ENCODE results near the gene NDUFAF5. TPM values are rescaled to one million over a fixed set of nuclear protein-coding genes. Genes with fewer than 3 reads are reported as not detected.

The NDUFAF5 gene
- total and polyA plus RNA-seq, 2 donors from 2014 or later: 26.4 to 52.1 TPM

DNA sequence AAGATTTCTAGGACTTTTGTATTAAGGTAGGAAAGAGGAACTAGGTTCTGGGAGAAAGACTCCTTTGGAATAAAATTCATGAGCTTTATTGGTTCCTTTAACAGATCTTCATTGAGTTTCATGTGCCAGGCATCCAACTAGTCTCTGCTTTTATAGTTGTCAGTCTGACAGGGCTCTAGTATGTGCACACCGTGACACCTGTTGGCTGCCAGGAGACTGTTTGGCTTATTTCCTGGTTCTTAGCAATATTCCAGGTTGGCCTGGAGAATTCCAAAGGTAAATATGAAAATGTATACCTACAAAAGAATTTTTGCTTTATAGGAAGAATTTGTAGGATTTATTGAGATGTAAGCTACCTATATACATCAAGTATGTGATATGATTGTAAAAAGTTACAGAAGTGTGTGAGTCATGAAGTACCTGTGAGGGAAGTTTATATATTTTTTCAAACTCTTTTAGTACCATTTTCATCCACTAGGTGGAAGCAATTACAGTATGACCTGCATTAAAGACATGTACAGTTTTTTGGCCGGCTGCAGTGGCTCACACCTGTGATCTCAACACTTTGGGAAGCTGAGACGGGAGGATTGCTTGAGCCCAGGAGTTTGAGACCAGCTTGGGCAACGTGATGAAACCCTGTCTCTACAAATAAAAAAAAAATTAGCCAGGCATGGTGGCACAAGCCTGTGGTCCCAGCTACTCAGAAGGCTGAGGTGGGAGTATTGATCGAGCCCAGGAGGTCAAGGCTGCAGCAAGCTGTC lies 35.2 kb downstream of the NDUFAF5 start:
- intact Hi-C loops (cut with DNase I): loop anchor here (10.0 kb wide), 1 partner anchor 235 kb away; no protein-coding TSS in a partner anchor
- Histone ChIP-seq H3K27ac (ENCODE audit: low read depth in 2 of 2, low read length in 2 of 2) (no peak overlapping the region), H3K9ac (ENCODE audit: low read length in 3 of 3) (no peak overlapping the region), H3K27me3 (ENCODE audit: control insufficient read depth, insufficient read depth, low read length) (no peaks in the 10 kb centered on the region), H3K36me3 (ENCODE audit: control insufficient read depth in 2 of 3, insufficient read depth in 3 of 3, low read length in 3 of 3) (peaks cover 3 to 21% (median 17%) of the 10 kb centered on the region in 3 donors), H3K9me3 (ENCODE audit: control insufficient read depth in 2 of 3, insufficient read depth in 1 of 3, low read length in 3 of 3) (no peaks in the 10 kb centered on the region), H3K4me3 (ENCODE audit: low read length in 3 of 3) (no peak overlapping the region), H3K4me1 (ENCODE audit: control insufficient read depth in 2 of 3, insufficient read depth in 2 of 3, low read depth in 1 of 3, low read length in 3 of 3) (peaks cover 0 to 1% (median 0%) of the 10 kb centered on the region in 3 donors)
- DNase-seq (peak in 4 of 5 donors; percentile 50 to 77 (median 62)), FAIRE-seq (peak; percentile 63)
- peak; percentile 64 for TF ChIP-seq CTCF (IDR thresholded peaks at IDR 0.05; ENCODE audit: borderline replicate concordance, extremely low read depth, insufficient read depth)

DNA sequence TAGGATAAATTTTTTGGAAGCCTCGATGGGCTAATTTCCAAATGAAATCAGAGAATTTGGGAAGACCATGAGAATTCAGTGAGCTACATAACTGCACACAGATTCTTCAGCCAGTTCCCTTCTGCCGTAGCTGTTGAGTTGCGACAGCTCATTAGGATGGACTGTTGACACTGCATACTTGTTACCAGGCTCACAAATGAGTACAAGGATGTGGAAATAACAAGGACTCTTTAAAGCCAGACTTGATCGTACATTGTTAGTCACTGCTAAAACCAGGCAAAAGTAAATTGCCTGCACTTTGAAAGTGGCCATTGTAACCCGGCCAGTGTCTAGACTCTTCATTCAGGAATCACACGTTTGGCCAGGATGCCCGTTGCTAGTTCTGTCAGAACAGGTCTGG lies 37.0 kb downstream of the NDUFAF5 start:
- Histone ChIP-seq H3K4me1 (ENCODE audit: control insufficient read depth in 2 of 3, insufficient read depth in 2 of 3, low read depth in 1 of 3, low read length in 3 of 3) (no peaks in the 10 kb centered on the region), H3K36me3 (ENCODE audit: control insufficient read depth in 2 of 3, insufficient read depth in 3 of 3, low read length in 3 of 3) (peaks cover 0 to 8% (median 5%) of the 10 kb centered on the region in 3 donors), H3K27me3 (ENCODE audit: control insufficient read depth, insufficient read depth, low read length) (no peaks in the 10 kb centered on the region), H3K9ac (ENCODE audit: low read length in 3 of 3) (no peak overlapping the region), H3K9me3 (ENCODE audit: control insufficient read depth in 2 of 3, insufficient read depth in 1 of 3, low read length in 3 of 3) (no peaks in the 10 kb centered on the region), H3K27ac (ENCODE audit: low read depth in 2 of 2, low read length in 2 of 2) (no peak overlapping the region), H3K4me3 (ENCODE audit: low read length in 3 of 3) (no peak overlapping the region)
- FAIRE-seq: no peak
- intact Hi-C loops (cut with DNase I): loop anchor here (10.0 kb wide), 1 partner anchor 233 kb away; no protein-coding TSS in a partner anchor
- TF ChIP-seq CTCF (IDR thresholded peaks at IDR 0.05; ENCODE audit: borderline replicate concordance, extremely low read depth, insufficient read depth): no peak
- no peak for DNase-seq

DNA sequence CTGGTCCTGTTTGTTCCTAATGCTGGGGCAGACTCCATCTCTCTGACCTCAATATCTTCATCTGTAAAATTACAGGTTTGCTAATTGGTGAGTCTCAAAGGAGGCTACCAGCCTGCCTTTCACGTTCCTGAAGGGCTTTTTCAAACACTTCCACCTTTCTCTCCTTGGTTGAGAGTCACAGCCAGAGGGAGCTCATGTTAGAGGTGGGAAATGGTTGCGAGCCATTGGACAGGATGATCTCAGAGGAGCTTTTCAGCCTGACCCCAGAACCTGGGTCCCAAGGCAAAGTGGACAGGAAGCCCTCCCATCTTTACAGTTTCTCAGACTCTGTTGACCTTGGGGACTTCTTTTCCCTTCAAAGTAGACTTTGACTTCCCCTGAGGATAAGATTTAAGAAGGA lies 37.6 kb downstream of the NDUFAF5 start:
- intact Hi-C loops (cut with DNase I): loop anchor here (10.0 kb wide), 1 partner anchor 232 kb away; no protein-coding TSS in a partner anchor
- no peak for TF ChIP-seq CTCF (IDR thresholded peaks at IDR 0.05; ENCODE audit: borderline replicate concordance, extremely low read depth, insufficient read depth)

More for the DNA sequence above, 37.6 kb downstream of the NDUFAF5 start:
- Histone ChIP-seq H3K4me1 (ENCODE audit: control insufficient read depth in 2 of 3, insufficient read depth in 2 of 3, low read depth in 1 of 3, low read length in 3 of 3) (no peaks in the 10 kb centered on the region), H3K27ac (ENCODE audit: low read depth in 2 of 2, low read length in 2 of 2) (no peak overlapping the region), H3K9me3 (ENCODE audit: control insufficient read depth in 2 of 3, insufficient read depth in 1 of 3, low read length in 3 of 3) (no peaks in the 10 kb centered on the region), H3K4me3 (ENCODE audit: low read length in 3 of 3) (no peak overlapping the region), H3K36me3 (ENCODE audit: control insufficient read depth in 2 of 3, insufficient read depth in 3 of 3, low read length in 3 of 3) (peaks cover 0 to 6% (median 5%) of the 10 kb centered on the region in 3 donors), H3K9ac (ENCODE audit: low read length in 3 of 3) (no peak overlapping the region), H3K27me3 (ENCODE audit: control insufficient read depth, insufficient read depth, low read length) (no peaks in the 10 kb centered on the region)
- DNase-seq: no peak
- FAIRE-seq: no peak

All from kidney (tissue), 14 donors.